RWPE1 (cell line): ENCODE data around the gene ACP3.

Experiments
- CTCF ChIA-PET: fragments of 350-600 bp; sonication (Branson Sonifier 250); formaldehyde crosslinking; extraction: SDS; loops from one replicate; lab custom pipeline; 2021; lab: Yijun Ruan, JAX
- POLR2A ChIA-PET: fragments of 400-600 bp; formaldehyde crosslinking; extraction: SDS; loops from one replicate; lab custom pipeline; 2020; ENCODE audit warnings: antibody characterized with exemption; ENCODE audit not compliant: low non-redundant PET; lab: Yijun Ruan, JAX
- DNase-seq: peaks from one replicate; pipeline ENCODE4 v3.0.0; 2012; ENCODE audit warnings: low spot score
- H3K27ac ChIP-seq: fragments of 450-650 bp; 2 replicates; pipeline ENCODE4 v1.5.1; 2017
- CTCF ChIP-seq: fragments of 450-650 bp; conservative IDR thresholded peaks from 2 replicates; pipeline ENCODE4 v1.5.1; 2017; ENCODE audit warnings: low read depth, mild to moderate bottlenecking

ACP3 gene

GRCh38 chr3:132399054-132399929 lies 82.1 kb downstream of the ACP3 start:
- peak; percentile 80 for TF ChIP-seq CTCF
- H3K27ac ChIP-seq = no peak overlapping the region
- DNase-seq = peak; percentile 59
- CTCF ChIA-PET = interaction anchor here (0.6 to 4.9 kb wide), 5 partner anchors 12 to 239 kb away, joined by 3 to 52 read pairs (median 3); no protein-coding TSS in a partner anchor
- POLR2A ChIA-PET = interaction anchor here (0.5 kb wide), 1 partner anchor 35 kb away, joined by 4 read pairs; no protein-coding TSS in a partner anchor

DNA sequence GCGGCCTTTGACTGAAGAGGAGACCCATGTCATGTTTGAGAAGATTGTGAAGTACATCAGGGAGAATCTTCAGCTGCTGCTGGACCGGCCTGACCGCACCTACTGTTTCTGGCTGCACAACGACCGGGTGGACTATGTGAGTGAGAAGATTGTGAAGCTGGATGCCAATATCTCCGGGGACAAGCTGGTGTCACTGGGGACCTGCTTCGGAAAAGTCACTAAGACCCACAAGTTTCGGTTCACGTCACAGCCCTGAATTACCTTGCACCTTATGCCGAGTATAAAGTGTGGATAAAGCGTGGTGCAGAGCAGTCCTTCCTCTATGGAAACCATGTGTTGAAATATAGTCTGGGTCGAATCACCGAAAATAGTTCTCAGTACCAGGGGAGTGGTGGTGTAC lies 84.0 kb downstream of the ACP3 start:
- ChIA-PET CTCF (interaction anchor here (4.9 kb wide), 1 partner anchor 50 kb away, joined by 52 read pairs; no protein-coding TSS in a partner anchor), POLR2A (no interaction called here)
- DNase-seq = no peak
- TF ChIP-seq CTCF = no peak
- no peak overlapping the region for H3K27ac ChIP-seq

GRCh38 chr3:132404276-132404675 lies 87.1 kb downstream of the ACP3 start:
- no peak overlapping the region for H3K27ac ChIP-seq
- TF ChIP-seq CTCF = no peak
- DNase-seq = no peak
- ChIA-PET CTCF (no interaction called here), POLR2A (no interaction called here)

- ChIA-PET POLR2A (no interaction called here), CTCF (no interaction called here)
- no peak for TF ChIP-seq CTCF
- DNase-seq = no peak
- no peak overlapping the region for H3K27ac ChIP-seq
Measured at GRCh38 chr3:132405188-132405587, 88.0 kb downstream of the ACP3 start.

GRCh38 chr3:132405609-132406299 lies 88.5 kb downstream of the ACP3 start:
- no peak for TF ChIP-seq CTCF
- H3K27ac ChIP-seq = no peak overlapping the region
- POLR2A ChIA-PET = no interaction called here
- no peak for DNase-seq
- CTCF ChIA-PET = no interaction called here

DNA sequence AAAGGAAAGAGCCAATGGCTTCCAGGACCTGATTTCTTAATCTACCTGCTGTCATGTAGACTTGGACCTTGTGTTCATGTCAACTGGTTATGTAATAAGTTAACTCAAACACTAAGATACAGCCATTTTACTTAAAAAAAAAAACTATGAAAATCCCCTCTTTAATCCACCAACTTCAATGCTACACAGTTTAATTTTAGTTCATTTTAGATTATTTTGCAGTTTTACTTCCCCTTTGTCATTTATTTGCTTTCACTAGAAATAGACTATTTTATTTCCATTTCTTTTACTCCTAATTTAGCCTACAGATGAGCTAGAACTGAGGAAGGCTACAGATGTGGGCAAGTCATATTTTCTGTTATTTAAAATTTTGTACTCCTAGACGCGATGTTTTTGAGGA lies 89.4 kb downstream of the ACP3 start:
- DNase-seq = no peak
- ChIA-PET POLR2A (no interaction called here), CTCF (interaction anchor here (0.6 kb wide), 1 partner anchor 138 kb away, joined by 3 read pairs; no protein-coding TSS in a partner anchor)
- no peak for TF ChIP-seq CTCF
- H3K27ac ChIP-seq = no peak overlapping the region
